Inflammatory macrophage (primary cell): ENCODE measurements around the gene TOX2.

Experiments
- DNase-seq, 2 donors: peaks; one replicate each; pipeline ENCODE4 v3.0.0-alpha.2; 2020 to 2022

Gene TOX2

DNA sequence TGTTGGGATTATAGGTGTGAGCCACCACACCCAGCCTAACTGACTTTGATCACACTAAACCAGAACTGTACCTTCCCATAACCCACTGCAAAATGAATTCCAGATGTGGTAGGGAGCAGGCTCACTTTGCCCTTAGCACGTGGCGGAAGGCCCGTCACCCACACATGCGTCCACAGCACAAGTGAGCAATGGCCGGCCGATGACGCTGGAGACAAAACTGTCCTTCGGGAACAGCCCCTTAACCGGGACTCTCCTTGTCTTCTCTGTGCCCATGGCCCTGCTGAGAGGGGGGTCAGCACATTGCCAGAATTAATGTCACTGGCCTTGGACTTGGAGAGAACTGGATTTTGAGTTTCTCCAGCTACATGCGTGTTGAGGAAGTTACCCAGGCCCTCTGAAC is 107.2 kb downstream of the TOX2 start:
- DNase-seq, result no peak

DNA sequence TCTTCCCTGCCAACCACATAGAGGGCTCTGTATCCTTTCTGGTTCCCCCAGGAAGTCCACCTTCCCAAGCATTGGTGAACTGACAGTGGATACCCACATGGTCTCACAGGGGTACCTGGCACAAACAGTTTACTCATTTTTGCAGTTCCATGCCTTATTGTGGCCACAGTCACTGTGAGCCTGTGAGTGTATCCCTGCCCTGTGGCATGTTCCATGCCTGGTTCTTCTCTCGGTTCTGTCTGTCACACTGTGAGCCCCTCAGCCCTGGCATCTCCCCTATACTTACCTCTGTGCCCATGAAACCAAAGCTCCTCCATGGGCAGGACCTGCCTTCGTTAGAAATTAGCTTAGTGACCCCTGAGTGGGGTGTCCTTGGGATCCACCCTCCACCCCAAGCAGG is 107.8 kb downstream of the TOX2 start:
- no peak for DNase-seq

DNA sequence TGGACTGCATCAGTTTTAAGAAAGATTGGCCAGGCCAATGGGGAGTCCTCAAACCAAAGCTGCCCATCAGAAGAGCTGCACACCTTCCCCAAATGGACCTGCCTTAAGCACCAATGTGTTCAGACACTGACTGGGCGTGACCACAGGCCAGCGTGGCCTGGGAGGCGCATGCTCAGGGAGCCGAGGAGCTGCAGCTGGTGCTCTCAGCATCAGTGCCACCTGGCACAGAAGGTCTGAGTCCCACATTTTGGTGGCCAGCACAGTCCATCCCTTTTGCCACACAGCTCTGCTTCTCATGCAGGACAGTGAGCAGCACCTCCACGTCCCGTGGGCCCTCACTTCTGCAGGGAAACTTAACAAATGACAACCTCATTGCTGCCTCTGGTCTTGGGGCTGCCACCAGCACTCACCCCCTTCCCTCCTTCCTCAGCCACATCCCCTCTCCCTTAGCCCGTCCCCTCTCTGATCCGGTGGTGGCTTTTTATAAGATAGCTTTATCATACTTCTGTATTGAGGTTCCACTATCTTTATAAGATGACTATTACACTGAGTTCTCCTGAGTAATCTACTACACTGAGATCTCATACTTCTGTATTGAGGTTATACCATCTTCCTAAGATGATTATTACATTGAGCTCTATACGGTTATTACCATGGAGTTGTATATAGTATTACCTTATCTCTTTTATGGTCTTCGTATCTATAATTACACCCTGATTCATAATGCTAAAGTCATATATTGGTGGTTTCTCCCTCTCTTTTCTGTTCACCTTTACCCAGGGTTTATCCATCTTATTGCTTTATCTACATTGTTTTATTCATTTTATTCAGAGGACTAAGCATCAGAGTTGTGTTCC is 109.1 kb downstream of the TOX2 start:
- no peak for DNase-seq

DNA sequence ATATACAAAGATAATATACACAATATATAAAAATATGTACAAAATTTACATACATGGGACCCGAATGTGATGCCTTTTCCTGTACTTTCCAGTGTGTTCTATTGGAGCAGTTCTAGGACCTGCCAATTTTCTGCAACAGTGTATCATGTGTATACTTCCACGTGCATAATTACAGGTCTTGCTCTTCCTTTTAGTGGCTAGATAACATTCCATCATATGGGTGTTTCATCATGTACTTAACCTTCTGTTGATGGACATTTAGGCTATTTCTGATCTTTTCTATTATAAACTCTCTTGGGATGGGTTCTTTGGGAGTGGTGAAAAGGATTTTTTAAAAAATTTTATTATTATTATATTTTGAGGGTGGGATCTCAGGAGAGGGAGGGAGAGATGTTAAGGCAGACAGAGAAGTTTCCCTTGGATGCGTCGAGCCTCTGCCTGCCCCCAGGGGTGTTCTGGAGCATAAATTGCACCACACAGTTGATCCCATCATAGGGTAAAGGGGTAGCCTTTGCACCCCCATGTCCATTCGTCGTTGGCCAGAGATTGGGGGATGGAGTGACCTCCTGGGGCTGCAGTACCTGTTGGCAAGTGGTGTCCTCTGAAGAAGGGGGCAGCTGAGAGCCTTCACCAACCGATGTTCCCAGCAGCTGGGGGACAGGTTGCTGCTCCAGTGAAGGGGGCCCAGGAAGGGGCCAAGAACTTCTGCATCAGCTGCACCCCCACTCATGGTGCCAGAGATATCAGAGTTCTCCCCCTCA is 110.3 kb downstream of the TOX2 start:
- DNase-seq, result no peak

DNA sequence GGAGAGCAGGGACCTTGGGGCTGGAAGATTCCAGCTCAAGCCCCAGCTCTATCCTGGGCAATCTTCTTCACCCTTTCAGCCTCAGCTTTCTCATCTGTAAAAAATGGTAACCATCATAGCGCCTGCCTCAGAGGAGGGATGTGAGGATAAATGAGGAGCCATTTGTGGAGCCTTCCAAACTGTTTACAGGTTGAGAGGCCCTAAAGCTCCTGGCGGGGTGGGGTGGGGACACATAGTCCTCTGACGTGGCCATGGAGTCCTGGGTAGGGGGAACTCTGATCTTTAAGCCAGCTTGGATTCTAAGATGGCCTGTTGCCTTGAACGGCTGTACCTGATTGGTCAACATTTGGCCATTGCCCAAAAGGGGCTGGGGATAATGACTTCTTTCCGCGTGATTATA is 111.1 kb downstream of the TOX2 start:
- DNase-seq, result no peak

DNA sequence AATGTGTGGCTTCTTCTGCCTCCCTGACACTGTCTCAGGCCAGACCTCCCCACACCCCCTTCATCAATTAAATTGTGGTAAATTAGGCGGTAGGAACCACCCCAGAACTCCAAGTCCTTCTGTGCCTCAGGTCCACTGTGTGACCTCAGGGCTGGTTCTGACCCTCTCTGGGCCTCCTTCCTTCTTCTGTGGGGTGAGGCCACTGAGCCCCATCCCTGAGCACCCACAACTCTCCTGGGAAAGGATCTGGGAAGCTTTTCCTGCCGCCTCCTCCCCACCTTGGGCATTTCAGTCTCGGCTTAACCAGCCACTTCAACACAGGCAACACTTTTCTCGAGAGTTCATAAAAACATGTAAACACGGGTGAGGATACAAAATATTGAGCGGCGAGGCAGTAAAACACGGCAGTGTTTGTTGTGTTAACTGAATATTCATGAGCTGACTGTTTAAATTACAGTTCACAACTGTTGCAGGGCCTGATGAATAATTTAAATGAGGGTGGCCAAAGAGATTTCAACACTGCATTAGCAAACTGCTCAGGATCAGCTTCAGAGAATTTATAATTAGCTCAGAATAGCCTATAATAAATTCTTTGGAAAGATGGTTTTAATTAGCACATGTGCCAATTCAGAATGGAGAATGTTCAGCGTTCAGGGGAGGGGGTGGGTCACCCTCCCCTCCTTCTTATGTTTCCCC is 112.1 kb downstream of the TOX2 start:
- DNase-seq, result no peak

DNA sequence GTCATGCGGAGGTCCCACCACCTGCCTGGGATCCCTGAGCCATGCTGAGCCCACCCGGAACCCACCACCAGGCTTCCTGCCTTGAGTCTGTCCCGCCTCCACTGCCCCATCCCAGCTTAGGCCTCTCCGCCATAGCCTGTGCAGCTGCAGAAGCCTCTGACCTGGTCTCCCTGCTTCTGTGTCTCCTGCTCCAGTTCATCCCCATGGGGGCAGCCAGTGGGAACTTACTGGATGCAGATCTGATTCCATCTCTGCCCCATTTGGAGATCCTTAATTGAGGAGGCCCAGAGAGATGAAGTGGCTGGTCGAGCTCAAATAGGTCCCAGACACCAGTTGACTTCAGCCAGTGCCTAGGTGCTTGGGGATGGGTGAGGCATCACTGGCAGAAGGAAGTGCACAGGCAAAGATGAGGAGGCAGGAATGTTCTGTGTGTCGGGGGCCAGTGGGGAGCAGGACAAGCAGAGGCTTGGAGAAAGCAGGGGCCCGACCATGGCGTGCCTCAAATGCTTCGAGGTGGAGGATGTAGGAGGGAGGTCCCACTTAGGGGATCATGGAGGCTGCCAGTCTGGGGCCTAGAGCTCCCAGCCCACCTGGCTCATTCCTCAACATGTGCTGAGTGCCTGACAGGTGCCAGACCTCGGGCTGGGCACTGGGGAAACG is 112.8 kb downstream of the TOX2 start:
- DNase-seq, result no peak

DNA sequence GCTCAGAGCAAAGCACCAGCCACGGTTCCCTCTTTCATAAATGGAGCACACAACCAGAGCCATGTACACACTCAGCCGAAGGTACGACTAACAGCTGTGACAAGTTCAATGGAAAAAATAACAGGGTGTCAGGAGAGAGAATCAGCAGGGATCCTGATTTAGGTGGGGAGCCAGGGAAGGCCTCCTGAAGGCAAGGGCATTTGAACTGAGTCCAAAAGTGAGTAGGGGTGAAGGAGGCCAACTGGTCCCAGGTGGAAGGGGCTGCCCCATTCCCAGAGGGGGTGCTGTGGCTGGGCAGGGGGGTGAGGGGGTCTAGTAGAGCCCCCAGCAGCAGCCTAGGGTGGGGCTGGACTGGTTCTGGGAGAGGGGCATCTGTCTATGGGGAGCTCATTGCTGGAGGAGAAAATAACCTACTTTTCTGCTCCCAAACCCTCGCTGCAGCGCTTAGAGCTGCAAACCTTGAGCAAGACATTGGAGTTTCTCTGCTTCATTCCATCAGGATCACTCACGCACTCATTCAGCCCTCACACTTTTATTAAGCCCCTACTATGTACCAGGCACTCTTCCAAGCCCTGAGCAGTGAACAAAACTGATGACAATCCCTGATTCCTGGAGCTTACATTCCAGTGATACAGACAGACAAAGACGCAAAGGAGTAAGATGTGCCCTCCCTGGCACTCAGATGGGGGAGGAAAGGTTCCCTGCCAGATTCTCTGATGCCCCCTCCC is 113.5 kb downstream of the TOX2 start:
- DNase-seq, result no peak

DNA sequence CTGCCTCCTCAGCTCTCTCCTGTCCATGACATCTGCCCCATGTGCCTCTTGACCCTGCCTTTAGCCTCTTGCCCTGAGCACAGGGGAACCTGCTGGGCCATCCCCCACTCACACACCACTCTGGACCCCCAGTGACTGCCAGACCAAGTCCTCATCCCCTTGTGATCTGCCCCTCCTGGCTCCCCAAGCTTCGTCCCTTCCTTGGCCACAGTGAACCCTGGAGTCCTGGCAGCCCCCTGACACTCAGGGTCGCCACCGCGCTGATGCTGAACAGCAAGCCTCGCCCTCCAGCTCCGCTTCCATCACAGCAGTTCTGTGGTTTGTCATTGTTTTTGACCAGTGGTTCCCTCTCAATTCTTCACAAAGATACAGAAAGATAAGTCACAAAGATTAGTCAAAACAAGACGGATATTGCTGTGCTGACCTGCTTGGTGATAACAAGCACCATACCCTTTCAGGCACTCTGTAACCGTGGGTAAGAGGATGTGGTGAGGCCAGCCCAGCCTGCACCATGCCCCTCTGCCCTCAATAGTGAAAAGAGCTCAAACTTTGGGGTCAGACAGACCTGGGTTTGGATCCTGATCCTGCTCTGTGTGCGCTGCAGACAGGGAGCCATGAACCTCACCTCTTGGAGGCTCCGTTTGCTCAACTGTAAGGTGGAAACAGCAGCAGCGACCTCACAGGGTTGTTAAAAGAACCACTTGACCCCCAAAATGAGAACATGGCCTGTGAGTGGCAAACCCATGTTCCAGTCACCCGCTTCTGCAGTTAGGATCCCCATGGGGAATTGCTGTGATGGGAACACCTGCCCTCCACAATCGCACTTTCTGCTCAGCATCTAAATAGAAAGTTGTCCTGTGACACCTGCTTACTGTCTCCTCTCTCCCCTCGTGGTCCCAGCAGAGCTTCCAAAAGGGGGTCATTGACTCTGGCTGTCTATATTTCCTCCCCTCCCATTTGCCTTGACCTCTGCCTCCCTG is 114.5 kb downstream of the TOX2 start:
- DNase-seq, result no peak

DNA sequence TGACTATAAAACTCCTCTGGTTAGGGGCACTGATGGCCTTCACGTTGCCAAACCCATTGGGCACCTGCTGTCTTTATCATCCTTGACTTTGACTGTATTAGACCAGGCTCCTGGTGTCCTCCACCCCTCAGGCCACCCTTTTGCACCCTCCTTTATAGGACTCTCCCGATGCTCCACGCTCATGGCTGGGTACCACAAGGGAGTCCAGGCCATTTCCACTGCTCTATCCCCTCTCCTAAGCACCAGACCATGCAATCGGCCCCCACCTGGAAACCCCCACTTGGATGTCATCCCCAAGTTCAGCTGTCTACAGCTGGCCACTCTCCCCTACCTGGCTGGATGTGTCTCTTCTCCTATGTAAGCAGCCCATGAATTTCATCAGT is 115.2 kb downstream of the TOX2 start:
- DNase-seq, result no peak

DNA sequence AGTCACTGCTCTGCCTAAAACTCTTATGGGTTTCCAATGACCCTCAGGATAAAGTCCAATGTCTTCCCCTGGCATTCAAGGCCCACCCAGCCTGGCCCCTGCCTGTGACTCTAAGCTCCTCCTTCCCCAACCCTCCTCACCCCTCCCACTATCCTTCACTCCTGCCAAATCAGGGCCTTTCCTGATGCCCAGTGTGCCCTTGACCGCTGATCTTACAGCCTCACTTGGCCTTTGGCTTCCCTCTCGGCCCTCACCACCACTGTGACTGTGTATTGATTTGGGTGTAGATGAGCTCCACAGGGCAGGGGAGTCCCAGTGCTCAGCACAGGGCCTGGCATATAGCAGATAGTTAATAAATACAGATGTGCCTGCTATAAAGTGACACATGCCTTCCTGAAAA is 115.7 kb downstream of the TOX2 start:
- DNase-seq, result no peak

DNA sequence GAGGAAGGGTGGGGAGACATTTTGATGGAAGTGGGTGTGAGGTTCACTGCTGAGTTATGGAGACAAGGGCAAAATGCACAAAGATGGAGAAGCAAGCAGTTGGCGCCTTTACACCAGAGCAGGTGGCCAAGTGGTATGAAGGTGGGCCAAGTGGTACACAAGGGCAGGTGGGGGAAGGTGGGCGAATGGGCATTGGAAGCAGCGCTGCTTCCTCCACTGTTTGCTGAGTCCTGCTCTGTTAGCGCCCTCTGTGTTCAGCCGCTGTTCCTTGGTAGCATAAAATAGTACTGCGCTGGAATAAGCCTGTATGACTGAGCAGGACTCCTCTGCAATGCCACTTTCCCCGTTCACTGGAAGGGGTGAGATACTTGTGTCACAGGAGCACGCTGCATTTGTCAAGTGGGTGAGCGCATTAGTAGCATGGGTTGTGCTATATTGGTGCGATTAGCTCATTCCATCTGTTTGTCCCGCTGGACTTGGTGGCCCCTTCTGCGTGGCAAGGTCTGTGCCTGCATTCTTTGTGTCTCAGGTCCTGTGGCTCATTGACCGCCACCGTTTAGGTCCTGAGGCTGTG is 116.4 kb downstream of the TOX2 start:
- no peak for DNase-seq

DNA sequence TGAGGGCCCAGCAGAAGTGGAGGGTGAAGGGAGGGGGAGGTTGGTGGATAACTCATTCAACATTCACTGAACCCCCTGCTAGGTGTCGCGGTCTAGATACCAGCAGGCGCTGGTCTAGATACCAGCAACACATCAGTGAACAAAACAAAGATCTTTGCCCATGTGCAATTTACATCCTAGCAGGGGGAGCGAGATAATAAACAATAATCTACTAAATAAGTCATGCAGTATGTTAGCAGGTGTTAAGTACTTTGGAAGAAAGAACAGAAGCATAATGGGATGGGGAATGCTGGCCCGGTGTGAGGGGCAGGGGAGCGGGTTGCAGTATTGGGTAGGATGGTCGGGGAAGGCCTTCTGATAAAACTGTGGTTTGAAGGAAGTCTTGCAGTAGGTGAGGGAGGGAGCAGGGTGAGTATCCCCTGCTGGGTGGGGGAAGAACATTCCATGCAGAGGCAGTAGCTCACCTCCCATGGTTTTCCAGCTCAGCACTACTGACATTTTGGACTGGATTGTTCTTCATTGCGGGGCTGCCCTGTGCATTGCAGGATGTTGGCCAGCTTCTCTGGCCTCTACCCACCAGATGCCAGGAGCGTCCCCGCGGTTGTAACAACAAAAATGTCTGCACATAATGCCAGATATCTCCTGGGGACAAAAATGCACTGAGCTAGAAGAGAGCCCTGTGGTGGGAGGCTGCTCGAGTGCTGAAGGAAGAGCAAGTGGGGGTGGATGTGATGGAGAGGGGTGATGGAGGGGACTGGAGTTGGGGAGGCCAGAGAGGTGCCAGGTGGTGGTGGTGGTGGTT is 117.3 kb downstream of the TOX2 start:
- no peak for DNase-seq

DNA sequence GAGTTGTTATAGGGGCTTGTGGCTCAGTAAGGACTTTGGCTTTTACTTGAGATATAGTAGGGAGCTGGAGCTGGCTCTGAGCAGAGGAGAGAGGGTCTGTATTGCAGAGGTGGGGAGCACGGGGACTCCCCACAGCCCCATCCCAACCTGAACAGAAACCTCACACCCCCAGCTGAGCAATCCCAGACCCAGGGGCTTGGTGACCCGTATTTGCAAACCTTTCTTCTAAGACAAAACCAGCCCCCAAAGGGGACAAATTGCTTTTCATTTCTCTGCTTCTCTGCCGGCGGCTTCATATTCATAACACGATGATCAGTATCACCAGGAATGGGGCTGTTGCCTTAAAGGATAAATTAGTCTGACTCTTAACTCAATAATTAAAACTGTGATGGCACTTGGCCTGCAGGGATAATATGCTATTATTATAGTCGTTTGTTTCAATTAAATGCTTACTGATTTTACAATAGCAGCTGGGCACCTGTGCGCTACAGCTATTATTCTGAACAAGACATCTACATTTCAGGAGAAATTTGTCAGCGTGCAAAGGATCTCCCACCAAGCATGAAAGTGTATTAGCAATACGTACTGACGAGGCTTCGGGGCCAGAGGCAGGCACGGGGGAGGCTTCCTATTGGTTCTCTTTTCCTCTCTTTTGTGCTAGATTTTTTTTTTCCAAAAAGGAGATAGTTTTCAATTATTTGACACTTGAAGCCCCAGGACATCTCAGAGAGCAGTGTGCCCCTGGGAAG is 118.1 kb downstream of the TOX2 start:
- no peak for DNase-seq

DNA sequence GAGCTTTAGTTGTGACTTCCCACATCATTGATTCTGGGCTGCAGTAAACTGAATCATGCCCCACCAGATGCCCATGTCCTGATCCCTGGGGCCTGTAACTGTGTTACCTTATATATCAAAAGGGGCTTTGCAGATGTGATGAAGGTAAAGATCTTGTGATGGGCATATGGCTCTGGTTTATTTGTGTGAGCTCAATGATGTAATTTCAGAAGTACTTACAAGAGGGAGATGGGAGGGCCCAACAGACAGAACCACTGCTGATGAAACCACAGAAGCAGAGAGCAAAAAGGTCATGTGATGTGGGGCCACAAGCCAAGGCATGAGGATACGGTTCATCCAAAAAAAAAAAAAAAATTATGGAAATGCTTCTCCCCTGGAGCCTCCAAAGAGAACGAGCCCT is 118.7 kb downstream of the TOX2 start:
- no peak for DNase-seq

DNA sequence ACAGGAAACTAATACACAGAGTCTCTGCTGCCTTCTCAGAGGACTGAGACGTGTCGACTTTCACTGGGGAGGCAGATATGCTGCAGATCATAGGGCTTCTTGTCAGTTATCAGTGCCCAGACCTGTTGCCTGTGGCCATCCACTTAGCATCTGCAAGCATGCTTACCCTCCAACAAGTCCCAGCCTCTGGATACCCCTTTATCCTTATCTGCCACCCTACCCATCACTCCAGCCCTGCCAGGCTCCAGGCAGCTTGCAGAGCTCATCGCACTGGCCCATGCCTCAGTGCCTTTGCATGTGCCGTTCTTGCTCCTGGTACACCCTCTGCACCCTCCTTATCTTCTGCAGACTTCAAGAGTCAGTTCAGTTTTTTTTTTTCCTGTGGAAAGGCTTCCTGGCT is 119.2 kb downstream of the TOX2 start:
- no peak for DNase-seq

DNA sequence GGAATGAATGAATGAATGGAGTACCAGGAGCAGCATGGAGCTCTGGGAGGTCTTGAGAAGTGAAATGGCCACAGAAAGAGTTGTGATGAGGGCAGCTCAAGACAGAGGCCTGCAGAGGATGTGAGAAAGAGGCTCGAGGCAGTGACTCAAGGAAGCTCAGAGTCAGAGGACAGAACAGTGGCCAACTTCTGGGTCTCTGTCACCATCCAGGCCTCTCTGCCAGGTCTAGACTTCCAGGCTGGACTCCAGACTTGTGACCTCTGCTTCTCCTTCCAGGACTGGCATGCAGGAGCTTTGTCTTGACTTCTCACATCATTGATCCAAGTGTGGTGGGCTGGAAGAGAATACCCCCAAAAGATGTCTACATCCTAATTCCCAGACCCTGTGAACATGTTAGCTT is 119.8 kb downstream of the TOX2 start:
- no peak for DNase-seq

DNA sequence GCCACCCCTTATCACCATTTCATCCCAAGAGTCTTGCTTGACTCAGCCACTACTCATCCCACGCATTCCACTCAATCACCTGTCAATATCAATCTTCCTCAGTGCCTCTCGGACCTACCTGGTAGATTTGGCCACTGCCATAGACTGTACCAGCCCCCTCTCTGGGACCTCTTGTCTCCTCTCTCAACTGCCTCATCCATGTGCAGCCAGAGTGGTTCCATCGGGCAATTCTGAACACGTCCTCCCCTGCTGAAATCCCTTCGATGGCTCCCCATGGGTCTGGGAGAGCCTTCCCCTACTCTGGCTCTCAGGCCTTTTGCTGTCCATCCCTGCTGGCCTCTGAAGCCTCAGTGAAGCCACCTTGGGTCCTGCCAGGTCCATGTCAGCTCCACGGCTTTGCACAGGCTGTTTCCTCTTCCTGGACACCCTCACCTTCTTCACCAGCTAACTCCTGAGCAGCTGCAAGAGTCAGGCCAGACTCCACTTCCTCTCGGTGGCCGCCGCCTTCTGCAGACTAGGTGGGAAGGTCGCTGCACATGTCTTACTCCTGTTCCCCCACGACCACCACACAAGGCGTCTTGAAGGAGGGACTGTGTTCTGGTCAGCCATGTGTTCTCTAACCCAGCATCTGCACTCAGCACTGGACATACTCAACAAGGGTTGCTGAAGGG is 120.4 kb downstream of the TOX2 start:
- DNase-seq, result no peak

DNA sequence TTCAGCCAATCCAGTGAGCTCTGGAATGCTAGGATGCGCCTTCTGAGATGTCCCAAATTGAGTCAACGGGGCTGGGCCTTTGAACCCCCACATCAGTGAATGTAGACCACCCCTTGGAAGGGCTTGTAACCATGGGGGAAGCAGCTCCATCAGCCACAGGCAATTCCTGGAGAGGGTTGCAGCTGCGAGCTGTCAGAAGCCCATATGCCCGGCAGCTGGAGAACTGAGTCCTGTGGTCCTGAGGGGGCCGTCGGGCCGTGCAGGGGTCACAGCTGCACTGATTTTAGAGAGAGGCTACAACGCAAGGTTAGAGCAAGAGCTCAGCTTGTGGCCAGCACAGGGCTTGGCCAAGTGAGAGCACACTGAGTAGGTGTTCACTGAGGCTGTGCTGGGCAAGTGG is 121.3 kb downstream of the TOX2 start:
- no peak for DNase-seq
